Measurements from ENCODE around the gene PIGC. TPM values are rescaled to one million over a fixed set of nuclear protein-coding genes. Genes with fewer than 3 reads are reported as not detected.
A peak's percentile ranks its signal among the peaks of the same experiment; 100 is the strongest.

The PIGC gene
- total RNA-seq, 2 experiments from 2014 or later: 17.5 to 18.7 TPM

DNA sequence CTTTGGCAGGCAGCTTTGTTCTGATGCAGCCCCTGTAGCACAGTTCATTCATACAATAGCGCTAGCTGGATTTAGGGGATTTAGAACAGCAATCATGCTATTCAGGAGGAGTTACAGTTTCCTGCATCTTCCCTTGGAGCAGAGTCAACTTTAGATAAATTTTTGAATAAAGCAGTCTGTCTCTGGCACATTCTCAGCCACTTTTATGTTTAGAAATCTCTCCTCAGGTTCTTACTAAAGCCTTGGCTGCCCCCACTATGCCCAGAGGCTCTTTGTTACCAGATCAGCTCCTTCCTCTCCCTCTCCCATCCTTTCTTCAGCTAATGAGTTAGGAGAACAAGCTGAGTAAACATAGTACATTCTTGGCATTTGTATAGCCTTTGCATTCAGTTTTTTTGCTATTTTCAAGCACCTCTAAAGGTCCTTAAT is 17.0 kb upstream of the PIGC start:
- H3K36me3 Mint-ChIP-seq (ENCODE audit: low read depth): no peaks in the 10 kb centered on the region
- no peaks in the 10 kb centered on the region for H3K9me3 Mint-ChIP-seq
- intact Hi-C loops (cut with micrococcal nuclease): no loop called here
- CTCF ChIA-PET: no interaction called here
- no peak for DNase-seq
- H3K4me1 Mint-ChIP-seq (ENCODE audit: low read depth): no peaks in the 10 kb centered on the region
- H3K27me3 Mint-ChIP-seq (ENCODE audit: low read depth): no peaks in the 10 kb centered on the region
- no peak overlapping the region for H3K27ac Mint-ChIP-seq
- H3K4me3 Mint-ChIP-seq: no peak overlapping the region

DNA sequence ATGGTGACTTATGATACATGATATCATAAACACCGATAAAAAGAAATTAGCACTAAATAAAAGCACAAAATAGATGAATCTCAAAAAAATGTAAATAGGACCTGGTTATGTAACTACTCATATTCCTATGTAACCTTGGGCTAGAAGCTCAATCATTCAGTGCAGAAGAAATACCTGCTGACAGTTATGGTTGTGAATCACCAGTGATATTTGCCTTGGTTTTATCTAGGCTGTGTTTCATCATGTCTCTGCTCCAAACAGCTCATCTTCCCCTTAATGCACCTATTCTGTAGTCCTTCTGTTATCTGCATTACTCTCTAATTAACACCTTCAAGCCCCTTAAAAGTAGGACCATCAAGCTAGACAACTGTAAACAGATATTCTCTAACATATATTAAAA is 16.3 kb upstream of the PIGC start:
- no peak for DNase-seq
- intact Hi-C loops (cut with micrococcal nuclease): no loop called here
- Mint-ChIP-seq H3K36me3 (ENCODE audit: low read depth) (no peaks in the 10 kb centered on the region), H3K27me3 (ENCODE audit: low read depth) (no peaks in the 10 kb centered on the region), H3K27ac (no peak overlapping the region), H3K9me3 (no peaks in the 10 kb centered on the region), H3K4me1 (ENCODE audit: low read depth) (no peaks in the 10 kb centered on the region), H3K4me3 (no peak overlapping the region)
- CTCF ChIA-PET: no interaction called here

DNA sequence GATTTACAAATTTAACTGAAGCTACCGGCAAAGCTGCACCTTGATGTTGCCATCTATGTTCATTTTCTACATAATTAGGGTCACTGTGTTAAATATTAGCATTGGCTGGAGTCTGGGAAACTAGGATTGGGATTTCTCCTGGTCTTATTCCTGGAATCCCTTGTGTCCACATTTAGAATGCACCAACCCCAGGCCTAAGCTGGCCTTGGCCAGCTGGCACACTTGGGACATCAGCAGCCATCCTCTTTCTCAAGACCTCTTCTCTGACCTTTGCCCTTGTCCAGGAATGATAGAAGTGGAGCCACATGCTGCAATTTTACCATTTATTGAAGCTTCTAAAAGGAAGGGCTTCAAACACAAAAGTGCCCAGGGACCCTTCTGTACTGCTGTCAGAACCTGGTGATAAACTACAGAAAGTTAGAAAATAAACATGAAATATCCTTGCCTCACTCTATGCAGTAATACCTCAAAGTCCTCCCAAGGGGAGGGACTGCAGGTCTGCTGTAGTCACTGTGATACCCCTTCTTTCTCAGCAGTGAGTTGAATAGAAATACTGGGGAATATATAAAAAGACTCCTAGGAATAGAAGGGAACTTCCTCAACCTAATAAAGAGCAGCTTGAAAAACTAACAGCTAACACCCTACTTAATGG is 13.7 kb upstream of the PIGC start:
- Mint-ChIP-seq H3K4me3 (no peak overlapping the region), H3K4me1 (ENCODE audit: low read depth) (peaks cover 5% of the 10 kb centered on the region), H3K36me3 (ENCODE audit: low read depth) (no peaks in the 10 kb centered on the region), H3K9me3 (no peaks in the 10 kb centered on the region), H3K27me3 (ENCODE audit: low read depth) (no peaks in the 10 kb centered on the region), H3K27ac (no peak overlapping the region)
- intact Hi-C loops (cut with micrococcal nuclease): no loop called here
- no peak for DNase-seq
- CTCF ChIA-PET: interaction anchor here (0.5 to 1.3 kb wide), 3 partner anchors 8 to 1035 kb away, joined by 3 read pairs; no protein-coding TSS in a partner anchor

DNA sequence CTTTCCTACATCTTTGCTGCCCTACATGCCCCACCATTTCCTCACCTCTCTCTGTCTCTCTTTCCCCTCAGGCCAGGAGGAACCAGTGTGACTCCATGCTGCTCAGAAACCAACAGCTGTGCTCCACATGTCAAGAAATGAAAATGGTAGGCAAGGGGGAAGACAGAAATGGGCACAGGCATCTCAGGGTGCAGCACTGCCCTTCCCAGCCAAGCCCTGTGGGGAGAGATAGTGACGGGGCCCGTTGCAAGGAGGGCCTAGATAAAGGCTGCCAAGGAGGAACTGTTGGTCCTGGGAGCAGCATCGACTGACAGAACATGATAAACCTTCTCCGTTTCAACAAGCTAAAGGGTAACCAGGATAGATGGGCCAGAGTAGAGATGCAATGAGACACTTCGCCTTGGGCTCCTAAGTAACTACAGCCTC is 12.5 kb upstream of the PIGC start:
- DNase-seq: no peak
- peaks cover 9% of the 10 kb centered on the region for H3K4me1 Mint-ChIP-seq (ENCODE audit: low read depth)
- CTCF ChIA-PET: interaction anchor here (0.7 to 1.0 kb wide), 3 partner anchors 12 to 272 kb away, joined by 3 read pairs; no protein-coding TSS in a partner anchor
- H3K27me3 Mint-ChIP-seq (ENCODE audit: low read depth): no peaks in the 10 kb centered on the region
- H3K9me3 Mint-ChIP-seq: no peaks in the 10 kb centered on the region
- H3K4me3 Mint-ChIP-seq: no peak overlapping the region
- H3K27ac Mint-ChIP-seq: no peak overlapping the region
- intact Hi-C loops (cut with micrococcal nuclease): no loop called here
- no peaks in the 10 kb centered on the region for H3K36me3 Mint-ChIP-seq (ENCODE audit: low read depth)

DNA sequence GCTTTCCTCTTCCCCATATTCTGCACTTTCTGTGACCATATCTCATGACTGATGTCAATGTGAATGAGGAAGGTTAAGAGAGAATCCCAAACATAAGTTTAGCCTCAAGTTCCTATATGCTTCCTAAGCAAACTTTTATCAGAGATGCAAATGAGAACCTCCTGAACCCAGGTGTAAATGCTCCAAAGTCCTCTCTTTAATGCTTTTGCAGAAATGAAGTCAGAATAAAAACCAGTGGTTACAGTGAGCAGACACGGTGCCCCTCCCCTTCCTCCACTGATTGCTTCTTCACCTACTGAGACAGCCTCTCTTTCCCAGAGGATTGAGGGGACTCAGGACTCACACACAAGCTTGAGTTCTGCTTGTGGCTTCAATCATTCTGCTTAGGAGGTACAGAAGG is 11.6 kb upstream of the PIGC start:
- CTCF ChIA-PET: interaction anchor here (0.9 to 1.1 kb wide), 2 partner anchors 11 to 258 kb away, joined by 3 to 4 read pairs; partner anchors contain the start of gene PIGC
- H3K4me1 Mint-ChIP-seq (ENCODE audit: low read depth): peaks cover 18% of the 10 kb centered on the region
- no peak overlapping the region for H3K27ac Mint-ChIP-seq
- no peak overlapping the region for H3K4me3 Mint-ChIP-seq
- H3K9me3 Mint-ChIP-seq: no peaks in the 10 kb centered on the region
- no peak for DNase-seq
- H3K27me3 Mint-ChIP-seq (ENCODE audit: low read depth): no peaks in the 10 kb centered on the region
- intact Hi-C loops (cut with micrococcal nuclease): no loop called here
- H3K36me3 Mint-ChIP-seq (ENCODE audit: low read depth): no peaks in the 10 kb centered on the region

DNA sequence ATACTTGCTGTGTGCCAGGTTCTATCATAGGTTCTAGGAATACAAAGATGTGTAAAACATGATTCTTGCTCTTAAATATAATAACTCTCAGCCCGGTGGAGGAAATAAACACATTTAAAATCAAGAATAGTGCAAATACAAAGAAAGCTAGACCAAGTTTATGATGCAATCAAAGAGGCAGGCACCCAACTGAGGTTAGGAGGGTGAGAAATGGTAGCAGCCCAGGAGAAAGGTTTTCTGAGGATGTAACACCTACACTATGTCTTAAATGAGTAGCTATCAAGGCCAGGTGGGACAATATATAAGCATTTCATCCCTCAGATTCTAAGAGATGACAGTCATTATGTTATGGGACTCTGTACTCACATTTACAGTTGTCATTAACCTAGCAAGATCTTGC is 9.7 kb upstream of the PIGC start:
- H3K36me3 Mint-ChIP-seq (ENCODE audit: low read depth): no peaks in the 10 kb centered on the region
- peaks cover 31% of the 10 kb centered on the region for H3K4me1 Mint-ChIP-seq (ENCODE audit: low read depth)
- CTCF ChIA-PET: interaction anchor here (0.6 to 1.1 kb wide), 3 partner anchors 9 to 451 kb away, joined by 3 to 4 read pairs (median 4); partner anchors contain the start of gene PIGC
- H3K27ac Mint-ChIP-seq: no peak overlapping the region
- no peak overlapping the region for H3K4me3 Mint-ChIP-seq
- no peak for DNase-seq
- no peaks in the 10 kb centered on the region for H3K9me3 Mint-ChIP-seq
- intact Hi-C loops (cut with micrococcal nuclease): loop anchor here (5.0 kb wide), 1 partner anchor 134 kb away; no protein-coding TSS in a partner anchor
- no peaks in the 10 kb centered on the region for H3K27me3 Mint-ChIP-seq (ENCODE audit: low read depth)

DNA sequence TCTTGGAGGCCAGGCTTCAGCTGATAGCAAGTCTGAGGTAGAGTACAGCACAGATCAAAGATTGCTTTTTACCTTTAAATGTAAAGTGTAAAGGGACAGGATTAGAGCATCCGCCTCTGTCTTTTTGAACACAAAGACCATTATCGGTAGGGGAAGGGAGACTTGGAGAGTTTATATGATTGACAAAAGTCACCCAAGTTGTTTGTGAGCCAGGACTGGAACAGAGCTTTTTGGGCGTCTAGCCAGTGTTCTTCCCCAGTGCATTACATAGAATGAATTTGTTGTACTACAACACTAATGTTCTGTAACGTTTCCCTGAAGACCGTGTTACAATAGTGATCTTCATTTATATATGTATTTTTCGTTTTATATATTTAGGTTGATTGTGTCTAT is 9.3 kb upstream of the PIGC start:
- no peak overlapping the region for H3K4me3 Mint-ChIP-seq
- no peak overlapping the region for H3K27ac Mint-ChIP-seq
- intact Hi-C loops (cut with micrococcal nuclease): loop anchor here (5.0 kb wide), 1 partner anchor 134 kb away; no protein-coding TSS in a partner anchor
- no peaks in the 10 kb centered on the region for H3K27me3 Mint-ChIP-seq (ENCODE audit: low read depth)
- H3K4me1 Mint-ChIP-seq (ENCODE audit: low read depth): peaks cover 31% of the 10 kb centered on the region
- CTCF ChIA-PET: interaction anchor here (0.6 to 1.1 kb wide), 3 partner anchors 9 to 451 kb away, joined by 3 to 4 read pairs (median 4); partner anchors contain the start of gene PIGC
- H3K36me3 Mint-ChIP-seq (ENCODE audit: low read depth): no peaks in the 10 kb centered on the region
- H3K9me3 Mint-ChIP-seq: no peaks in the 10 kb centered on the region
- DNase-seq: no peak

DNA sequence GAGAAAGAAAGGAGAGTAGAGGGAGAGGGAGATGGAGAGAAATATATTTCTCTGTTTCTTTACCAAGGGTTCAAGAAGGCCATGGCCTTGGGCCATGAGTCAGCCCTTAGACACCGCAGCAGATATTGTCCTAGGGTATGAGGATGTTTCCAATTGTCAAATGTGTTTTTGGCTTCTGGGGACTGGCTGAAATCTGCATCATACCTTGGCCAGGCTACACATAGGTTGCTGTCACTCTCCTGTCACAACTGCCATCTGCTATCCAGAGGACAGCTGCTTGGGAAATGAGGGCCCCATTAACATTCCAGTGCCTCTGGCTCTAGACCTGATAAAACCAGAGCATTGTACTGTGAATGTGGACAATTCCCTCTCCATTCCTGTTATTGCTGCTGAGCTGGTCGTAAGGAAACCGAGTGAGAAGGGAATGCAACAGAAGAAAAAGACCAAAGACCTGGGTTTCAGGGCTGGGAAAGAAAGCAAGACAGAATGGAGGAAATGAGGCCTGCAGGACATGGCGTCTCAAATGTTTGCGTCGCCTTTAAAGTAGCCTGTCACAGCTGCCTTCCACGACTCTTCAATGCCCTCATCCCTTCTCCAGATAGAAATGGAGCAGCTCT is 8.8 kb upstream of the PIGC start:
- CTCF ChIA-PET: no interaction called here
- H3K4me3 Mint-ChIP-seq: no peak overlapping the region
- H3K9me3 Mint-ChIP-seq: no peaks in the 10 kb centered on the region
- intact Hi-C loops (cut with micrococcal nuclease): loop anchor here (5.0 kb wide), 1 partner anchor 135 kb away; no protein-coding TSS in a partner anchor
- H3K27me3 Mint-ChIP-seq (ENCODE audit: low read depth): no peaks in the 10 kb centered on the region
- no peaks in the 10 kb centered on the region for H3K36me3 Mint-ChIP-seq (ENCODE audit: low read depth)
- H3K4me1 Mint-ChIP-seq (ENCODE audit: low read depth): peaks cover 31% of the 10 kb centered on the region
- no peak for DNase-seq
- no peak overlapping the region for H3K27ac Mint-ChIP-seq

DNA sequence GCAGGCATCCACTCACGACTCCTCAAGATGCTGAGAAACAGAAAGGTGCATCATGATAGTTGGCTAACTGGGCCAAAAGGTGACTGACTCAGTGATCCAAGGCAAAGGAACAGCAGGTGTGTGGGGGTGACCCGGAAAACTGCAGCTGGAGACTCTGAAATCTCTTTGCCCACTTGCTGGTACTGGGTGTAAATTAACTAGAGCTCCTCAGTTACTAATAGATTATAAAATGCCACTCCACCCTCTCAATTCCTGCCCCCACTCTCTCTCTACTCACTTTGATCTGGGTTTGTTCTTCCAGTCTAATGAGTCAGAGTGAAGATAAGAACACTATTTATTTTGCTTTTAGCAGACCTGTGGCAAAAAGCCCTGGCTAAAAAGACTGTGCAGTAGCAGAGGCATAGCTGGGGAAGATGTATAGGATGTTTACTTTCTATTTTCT is 7.2 kb upstream of the PIGC start:
- Mint-ChIP-seq H3K27ac (peak overlapping the region; percentile 21), H3K4me1 (ENCODE audit: low read depth) (peaks cover 31% of the 10 kb centered on the region), H3K4me3 (peak overlapping the region; percentile 20), H3K9me3 (no peaks in the 10 kb centered on the region), H3K36me3 (ENCODE audit: low read depth) (no peaks in the 10 kb centered on the region), H3K27me3 (ENCODE audit: low read depth) (no peaks in the 10 kb centered on the region)
- intact Hi-C loops (cut with micrococcal nuclease): loop anchor here (2.0 to 5.0 kb wide), 3 partner anchors 136 to 756 kb away; partner anchors contain the start of gene TNFSF4
- CTCF ChIA-PET: interaction anchor here (0.6 to 2.4 kb wide), 20 partner anchors 11 to 906 kb away, joined by 3 to 17 read pairs (median 4); partner anchors contain the start of gene SUCO
- DNase-seq: peak; percentile 45

DNA sequence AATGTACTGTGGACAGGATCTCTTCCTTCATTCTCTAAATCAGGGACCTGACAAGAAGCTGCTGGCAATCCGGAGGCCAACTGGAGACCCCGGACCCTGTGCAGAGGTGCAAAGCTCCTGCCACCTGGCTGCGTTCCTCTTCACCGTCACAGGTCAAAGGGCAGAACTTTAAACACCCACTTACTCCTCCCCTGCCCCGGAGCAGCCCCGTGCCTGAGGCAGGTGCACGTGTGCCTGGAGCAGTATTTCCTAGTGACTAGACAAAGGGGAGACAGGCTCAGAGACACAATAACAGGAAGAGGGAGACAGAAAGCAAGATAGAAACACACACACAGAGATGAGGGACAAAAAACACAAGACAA is 6.6 kb upstream of the PIGC start:
- H3K27ac Mint-ChIP-seq: peak overlapping the region; percentile 21
- peaks cover 31% of the 10 kb centered on the region for H3K4me1 Mint-ChIP-seq (ENCODE audit: low read depth)
- intact Hi-C loops (cut with micrococcal nuclease): loop anchor here (1.0 to 5.0 kb wide), 6 partner anchors 83 to 756 kb away; partner anchors contain the start of genes SUCO and TNFSF4
- no peaks in the 10 kb centered on the region for H3K36me3 Mint-ChIP-seq (ENCODE audit: low read depth)
- H3K9me3 Mint-ChIP-seq: no peaks in the 10 kb centered on the region
- H3K27me3 Mint-ChIP-seq (ENCODE audit: low read depth): no peaks in the 10 kb centered on the region
- H3K4me3 Mint-ChIP-seq: no peak overlapping the region
- CTCF ChIA-PET: interaction anchor here (0.6 to 2.4 kb wide), 21 partner anchors 10 to 846 kb away, joined by 3 to 17 read pairs (median 4); no protein-coding TSS in a partner anchor
- peak; percentile 28 for DNase-seq

DNA sequence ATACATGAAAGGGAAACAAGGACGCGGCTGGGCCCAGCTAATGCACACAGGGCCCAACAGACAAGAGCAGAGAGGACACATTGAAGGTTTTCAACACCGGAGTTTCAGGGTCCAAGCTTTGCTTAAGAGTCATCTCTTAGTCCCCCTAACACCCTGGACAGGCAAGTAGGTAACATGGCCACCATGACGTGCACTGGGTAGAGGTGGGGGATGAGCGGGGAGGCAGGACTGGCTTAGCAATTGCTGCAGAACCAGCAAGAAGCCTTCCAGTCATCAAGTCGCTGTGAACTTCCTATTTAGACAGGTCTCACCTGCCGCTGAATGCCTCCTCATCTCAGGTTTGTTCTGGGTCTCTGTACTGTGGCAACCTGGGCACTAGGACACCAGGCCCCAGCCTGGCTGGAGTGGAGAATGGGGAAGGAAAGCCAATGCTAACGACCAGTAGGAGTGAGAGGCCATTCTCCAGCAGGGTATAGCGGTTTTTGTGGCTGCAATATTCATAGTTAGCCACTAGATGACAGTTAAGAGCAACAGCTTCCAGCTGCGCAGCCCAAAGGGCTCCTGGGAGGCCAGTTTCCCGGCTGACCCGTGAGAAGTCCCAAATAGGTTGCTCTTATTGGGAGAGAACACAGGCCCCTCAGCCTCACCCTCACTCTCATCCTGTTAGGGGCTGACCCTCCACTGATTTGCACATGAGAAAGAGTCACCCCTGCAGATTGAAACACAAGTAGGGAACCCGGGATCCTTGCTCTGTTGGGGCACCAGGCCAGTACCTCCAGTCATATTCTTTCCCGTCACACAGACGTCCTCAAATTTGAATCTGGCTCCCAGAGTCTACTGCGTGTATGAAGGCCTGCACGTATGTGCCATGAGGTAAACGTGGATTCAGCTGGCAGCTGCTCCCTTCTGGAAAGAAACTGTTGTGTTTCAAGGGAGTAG is 6.0 kb upstream of the PIGC start:
- Mint-ChIP-seq H3K9me3 (no peaks in the 10 kb centered on the region), H3K27me3 (ENCODE audit: low read depth) (no peaks in the 10 kb centered on the region), H3K36me3 (ENCODE audit: low read depth) (no peaks in the 10 kb centered on the region), H3K4me3 (peak overlapping the region; percentile 7), H3K4me1 (ENCODE audit: low read depth) (peaks cover 31% of the 10 kb centered on the region), H3K27ac (peak overlapping the region; percentile 26)
- DNase-seq: peak; percentile 53
- CTCF ChIA-PET: interaction anchor here (0.6 to 2.4 kb wide), 21 partner anchors 9 to 845 kb away, joined by 3 to 17 read pairs (median 4); no protein-coding TSS in a partner anchor
- intact Hi-C loops (cut with micrococcal nuclease): loop anchor here (1.0 to 5.0 kb wide), 6 partner anchors 83 to 757 kb away; partner anchors contain the start of genes SUCO and TNFSF4
